PC-9 (cell line): ENCODE measurements around the gene ATF6.

ENCODE experiments used
- EZH2 ChIP-seq: fragments of 200-600 bp; sonication (generic); IDR thresholded peaks from 2 replicates; pipeline ENCODE4 v1.8.0; 2017; ENCODE audit warnings: antibody characterized with exemption, low read depth
- TF ChIP-seq, protein P1 (sequence below): fragments of 200-600 bp; sonication (generic); conservative IDR thresholded peaks from 2 replicates; pipeline ENCODE4 v1.6.1; 2017; ENCODE audit warnings: mixed run types, antibody characterized with exemption, mild to moderate bottlenecking, moderate library complexity

GRCh38 chr1:161749509-161750407 is 16.4 kb upstream of the ATF6 start, which contains the start of gene DUSP12:
- TF ChIP-seq, protein P1, sequence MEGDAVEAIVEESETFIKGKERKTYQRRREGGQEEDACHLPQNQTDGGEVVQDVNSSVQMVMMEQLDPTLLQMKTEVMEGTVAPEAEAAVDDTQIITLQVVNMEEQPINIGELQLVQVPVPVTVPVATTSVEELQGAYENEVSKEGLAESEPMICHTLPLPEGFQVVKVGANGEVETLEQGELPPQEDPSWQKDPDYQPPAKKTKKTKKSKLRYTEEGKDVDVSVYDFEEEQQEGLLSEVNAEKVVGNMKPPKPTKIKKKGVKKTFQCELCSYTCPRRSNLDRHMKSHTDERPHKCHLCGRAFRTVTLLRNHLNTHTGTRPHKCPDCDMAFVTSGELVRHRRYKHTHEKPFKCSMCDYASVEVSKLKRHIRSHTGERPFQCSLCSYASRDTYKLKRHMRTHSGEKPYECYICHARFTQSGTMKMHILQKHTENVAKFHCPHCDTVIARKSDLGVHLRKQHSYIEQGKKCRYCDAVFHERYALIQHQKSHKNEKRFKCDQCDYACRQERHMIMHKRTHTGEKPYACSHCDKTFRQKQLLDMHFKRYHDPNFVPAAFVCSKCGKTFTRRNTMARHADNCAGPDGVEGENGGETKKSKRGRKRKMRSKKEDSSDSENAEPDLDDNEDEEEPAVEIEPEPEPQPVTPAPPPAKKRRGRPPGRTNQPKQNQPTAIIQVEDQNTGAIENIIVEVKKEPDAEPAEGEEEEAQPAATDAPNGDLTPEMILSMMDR = peak; percentile 33; the same call in 1 of the 2 replicates
- TF ChIP-seq EZH2 = no peak
